KMS-11 (cell line): Measurements from ENCODE around the gene POLA2.

ENCODE experiments used
- H2AFZ ChIP-seq: fragments of 200-600 bp; sonication (generic); 2 replicates; pipeline ENCODE4 v1.6.1; 2016; ENCODE audit warnings: antibody characterized with exemption, mixed run types, low read depth
- H3K27ac ChIP-seq: fragments of 200-600 bp; sonication (generic); 2 replicates; pipeline ENCODE4 v1.6.1; 2016; ENCODE audit warnings: mild to moderate bottlenecking, mixed run types
- H3K27me3 ChIP-seq: fragments of 200-600 bp; sonication (generic); 2 replicates; pipeline ENCODE4 v1.6.1; 2017; ENCODE audit warnings: mild to moderate bottlenecking, low read depth, mixed run types, moderate library complexity; ENCODE audit not compliant: insufficient read depth
- H3K36me3 ChIP-seq: fragments of 200-600 bp; sonication (generic); 2 replicates; pipeline ENCODE4 v1.6.1; 2017; ENCODE audit warnings: mild to moderate bottlenecking, mixed run types; ENCODE audit not compliant: insufficient read depth
- H3K4me1 ChIP-seq: fragments of 200-600 bp; sonication (generic); 2 replicates; pipeline ENCODE4 v1.6.1; 2016; ENCODE audit warnings: mild to moderate bottlenecking, low read depth, mixed run types; ENCODE audit not compliant: poor library complexity, severe bottlenecking
- H3K4me2 ChIP-seq: fragments of 200-600 bp; sonication (generic); 2 replicates; pipeline ENCODE4 v1.7.0; 2016; ENCODE audit warnings: mild to moderate bottlenecking, mixed run types
- H3K4me3 ChIP-seq: fragments of 200-600 bp; sonication (generic); IDR thresholded peaks from 2 replicates; pipeline ENCODE4 v1.6.1; 2017; ENCODE audit warnings: low read depth, low read length, mixed read lengths; ENCODE audit not compliant: insufficient read depth
- H3K79me2 ChIP-seq: fragments of 200-600 bp; sonication (generic); 2 replicates; pipeline ENCODE4 v1.6.1; 2016; ENCODE audit warnings: low read depth, mixed run types; ENCODE audit not compliant: insufficient read depth
- H3K9ac ChIP-seq: fragments of 200-600 bp; sonication (generic); 2 replicates; pipeline ENCODE4 v1.6.1; 2016; ENCODE audit warnings: mild to moderate bottlenecking, mixed run types
- H4K20me1 ChIP-seq: fragments of 200-600 bp; sonication (generic); 2 replicates; pipeline ENCODE4 v1.6.1; 2016; ENCODE audit warnings: mild to moderate bottlenecking, mixed run types; ENCODE audit not compliant: insufficient read depth
- CTCF ChIP-seq: fragments of 200-600 bp; sonication (generic); conservative IDR thresholded peaks from 2 replicates; pipeline ENCODE4 v1.6.1; 2017; ENCODE audit warnings: low read depth, mild to moderate bottlenecking, antibody characterized with exemption, low read length, moderate library complexity, mixed read lengths

Gene POLA2

GRCh38 chr11:65309006-65309405 lies 47.2 kb downstream of the POLA2 start:
- H4K20me1 ChIP-seq = no peaks in the 10 kb centered on the region
- no peak overlapping the region for H3K27ac ChIP-seq
- peaks cover 10% of the 10 kb centered on the region for H3K4me1 ChIP-seq
- no peaks in the 10 kb centered on the region for H3K79me2 ChIP-seq
- TF ChIP-seq CTCF = no peak
- no peaks in the 10 kb centered on the region for H3K36me3 ChIP-seq
- no peak overlapping the region for H3K9ac ChIP-seq
- H3K4me3 ChIP-seq = no peak overlapping the region
- peaks cover 4% of the 10 kb centered on the region; the same call in 1 of the 2 replicates for H3K27me3 ChIP-seq
- H3K4me2 ChIP-seq = no peak overlapping the region
- H2AFZ ChIP-seq = no peak overlapping the region

- no peak for TF ChIP-seq CTCF
- H3K79me2 ChIP-seq = no peaks in the 10 kb centered on the region
- H3K4me1 ChIP-seq = peaks cover 10% of the 10 kb centered on the region
- H3K4me3 ChIP-seq = no peak overlapping the region
- H3K27me3 ChIP-seq = peaks cover 4% of the 10 kb centered on the region; the same call in 1 of the 2 replicates
- H3K4me2 ChIP-seq = no peak overlapping the region
- H3K36me3 ChIP-seq = no peaks in the 10 kb centered on the region
- H4K20me1 ChIP-seq = no peaks in the 10 kb centered on the region
- no peak overlapping the region for H3K27ac ChIP-seq
- H2AFZ ChIP-seq = no peak overlapping the region
- H3K9ac ChIP-seq = no peak overlapping the region
Observed at GRCh38 chr11:65310215-65310614, 48.5 kb downstream of the POLA2 start.

GRCh38 chr11:65310736-65311135 lies 49.0 kb downstream of the POLA2 start:
- Histone ChIP-seq H4K20me1 (no peaks in the 10 kb centered on the region), H3K79me2 (no peaks in the 10 kb centered on the region), H3K27me3 (peaks cover 4% of the 10 kb centered on the region; the same call in 1 of the 2 replicates), H2AFZ (no peak overlapping the region), H3K36me3 (no peaks in the 10 kb centered on the region), H3K27ac (no peak overlapping the region), H3K4me1 (peaks cover 10% of the 10 kb centered on the region), H3K4me3 (no peak overlapping the region), H3K4me2 (no peak overlapping the region), H3K9ac (no peak overlapping the region)
- TF ChIP-seq CTCF = no peak

GRCh38 chr11:65311170-65311678 lies 49.5 kb downstream of the POLA2 start:
- Histone ChIP-seq H3K4me3 (no peak overlapping the region), H2AFZ (no peak overlapping the region), H3K79me2 (no peaks in the 10 kb centered on the region), H3K27me3 (peaks cover 4% of the 10 kb centered on the region; the same call in 1 of the 2 replicates), H3K4me1 (peaks cover 15% of the 10 kb centered on the region), H3K36me3 (no peaks in the 10 kb centered on the region), H4K20me1 (no peaks in the 10 kb centered on the region), H3K9ac (no peak overlapping the region), H3K4me2 (no peak overlapping the region), H3K27ac (no peak overlapping the region)
- no peak for TF ChIP-seq CTCF
